Erythroblast (primary cell): ENCODE data around the gene GLIS1.

Source experiments
- GATA1 ChIP-seq: IDR thresholded peaks from 2 replicates; pipeline ENCODE4 v1.6.1; 2011; ENCODE audit warnings: low read depth, mild to moderate bottlenecking, control low read depth, low read length, moderate library complexity
- POLR2A ChIP-seq: IDR thresholded peaks from 2 replicates; pipeline ENCODE4 v1.6.1; 2011; ENCODE audit warnings: mild to moderate bottlenecking, low read length

GRCh38 chr1:53557830-53558738 lies 180.9 kb downstream of the GLIS1 start:
- no peak for TF ChIP-seq POLR2A
- no peak for TF ChIP-seq GATA1
